HG03066 (cell line): ENCODE measurements around the gene UBE2J1.
"Not testable (repeated sequence)": the region's sequence is repeated elsewhere in the genome, so short reads cannot be mapped to it uniquely, and the experiment has no call there.

Experiments
- ATAC-seq: cut with Tn5 transposase; IDR thresholded peaks from one replicate; pipeline ENCODE4 v1.9.1; 2021; ENCODE audit warnings: low read depth; ENCODE audit not compliant: unreplicated experiment

Gene UBE2J1

DNA sequence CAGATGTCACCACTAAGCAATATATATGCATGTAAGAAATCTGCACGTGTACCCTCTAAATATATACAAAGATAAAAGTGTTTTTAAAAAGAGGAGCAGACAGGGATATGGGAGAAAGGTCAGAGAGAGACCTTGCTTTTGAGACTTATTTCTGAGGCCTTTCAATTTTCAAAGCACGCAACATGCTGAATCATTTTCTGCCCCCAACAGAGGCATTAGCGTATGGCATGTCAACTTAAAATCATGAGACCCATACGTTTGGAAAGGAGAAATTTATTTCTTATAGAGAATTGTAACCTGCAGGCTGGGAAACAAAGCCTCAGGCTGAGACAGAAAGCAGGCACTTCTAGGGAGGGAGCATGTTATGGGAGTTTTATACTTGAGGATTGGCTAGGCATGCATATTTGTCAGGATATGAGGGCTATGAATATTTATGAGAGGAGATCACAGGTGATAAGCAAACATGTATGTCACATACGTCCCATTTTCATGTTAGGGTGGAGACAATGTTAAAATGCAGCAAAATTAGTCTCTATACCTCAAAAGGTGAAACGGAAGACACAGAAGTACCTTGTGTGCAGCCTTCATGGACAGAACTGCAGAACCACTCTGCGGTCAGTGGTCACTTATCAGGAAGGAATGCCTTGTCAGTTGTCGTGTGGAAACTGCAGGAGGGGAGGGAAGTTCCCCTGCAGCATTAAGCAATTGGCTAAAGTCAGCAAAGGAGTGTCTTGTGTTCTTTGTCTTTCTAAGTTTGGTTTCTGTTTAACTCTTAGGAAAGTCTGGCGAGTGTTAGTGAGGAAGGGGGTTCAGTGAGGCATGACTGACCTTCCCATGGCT lies 31.2 kb downstream of the UBE2J1 start:
- no peak for ATAC-seq

DNA sequence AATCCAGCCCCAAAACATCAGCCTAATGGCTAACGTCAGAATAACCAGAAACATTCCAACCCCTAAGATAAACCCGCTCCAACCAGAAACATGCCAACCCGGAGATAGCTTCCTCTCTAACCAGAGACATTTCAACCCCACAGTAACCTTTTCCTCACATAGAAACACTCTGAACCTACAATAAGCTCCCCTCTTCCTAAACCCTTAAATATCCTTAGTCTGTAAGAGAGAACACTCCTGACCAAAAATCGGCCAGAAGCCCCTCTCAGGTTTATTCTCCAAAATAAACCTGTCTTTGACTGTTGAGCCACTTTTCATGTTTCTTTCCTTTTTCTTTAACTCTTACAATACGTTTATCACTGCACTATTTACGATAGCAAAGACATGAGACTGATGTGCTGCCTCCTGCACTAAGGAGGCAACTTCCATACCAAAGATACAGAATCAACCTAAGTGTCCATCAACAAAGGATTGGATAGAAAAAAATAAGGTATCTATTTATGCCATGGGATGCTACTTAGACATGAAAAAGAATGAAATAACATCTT lies 32.4 kb downstream of the UBE2J1 start:
- no peak for ATAC-seq

DNA sequence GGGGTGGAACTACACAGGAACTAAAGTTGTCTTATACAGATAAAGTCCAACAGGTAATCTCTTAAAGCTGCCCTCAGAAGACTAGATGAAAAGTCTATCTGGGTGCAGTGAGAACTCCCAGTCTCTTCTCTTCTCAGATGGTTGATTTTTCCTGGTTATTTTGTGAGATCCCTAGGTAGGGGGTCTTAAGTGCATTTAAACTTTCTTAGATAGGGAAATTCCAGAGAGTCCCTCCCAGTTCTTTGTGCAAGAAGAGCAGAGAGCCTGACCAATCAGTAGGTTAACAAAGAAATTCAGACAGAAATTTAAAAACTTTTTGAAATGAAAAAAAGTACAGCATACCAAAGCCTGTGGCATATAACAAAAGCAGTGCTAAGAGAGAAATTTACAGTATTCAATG lies 35.5 kb downstream of the UBE2J1 start:
- no peak for ATAC-seq

- ATAC-seq, result no peak
These were observed 37.2 kb downstream of the UBE2J1 start, which contains the start of gene GABRR2 for GRCh38 chr6:89315249-89315885. GABRR2 (minus strand) TSS chr6:89315299; CDS start chr6:89315165, 134 bp downstream.

DNA sequence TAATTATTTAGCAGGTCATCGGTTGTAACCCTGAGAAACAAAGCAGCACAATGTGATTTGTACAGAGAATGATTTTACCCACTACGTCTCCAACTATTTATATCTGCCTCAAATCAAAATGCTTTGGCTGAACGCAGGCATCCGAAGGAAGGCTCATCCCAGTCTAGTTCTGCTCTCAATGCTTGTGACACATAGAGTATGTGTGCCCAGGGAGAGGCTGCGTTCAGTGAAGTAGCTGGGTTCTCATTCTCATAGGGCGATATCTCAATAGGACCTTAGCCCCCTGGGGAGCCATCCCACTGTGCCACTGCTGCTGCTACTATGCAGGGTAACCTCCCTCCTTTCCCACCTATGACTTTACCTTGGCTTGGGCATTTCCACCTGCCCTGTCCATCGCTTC lies 37.8 kb downstream of the UBE2J1 start:
- no peak for ATAC-seq

GRCh38 chr6:89313006-89313405 lies 39.5 kb downstream of the UBE2J1 start:
- ATAC-seq, result no peak

GRCh38 chr6:89311853-89312531 lies 40.5 kb downstream of the UBE2J1 start:
- no peak for ATAC-seq

- ATAC-seq, result no peak
These were observed 41.0 kb downstream of the UBE2J1 start for GRCh38 chr6:89311530-89311852.

- no peak for ATAC-seq
These were observed 41.6 kb downstream of the UBE2J1 start for GRCh38 chr6:89310929-89311328.

DNA sequence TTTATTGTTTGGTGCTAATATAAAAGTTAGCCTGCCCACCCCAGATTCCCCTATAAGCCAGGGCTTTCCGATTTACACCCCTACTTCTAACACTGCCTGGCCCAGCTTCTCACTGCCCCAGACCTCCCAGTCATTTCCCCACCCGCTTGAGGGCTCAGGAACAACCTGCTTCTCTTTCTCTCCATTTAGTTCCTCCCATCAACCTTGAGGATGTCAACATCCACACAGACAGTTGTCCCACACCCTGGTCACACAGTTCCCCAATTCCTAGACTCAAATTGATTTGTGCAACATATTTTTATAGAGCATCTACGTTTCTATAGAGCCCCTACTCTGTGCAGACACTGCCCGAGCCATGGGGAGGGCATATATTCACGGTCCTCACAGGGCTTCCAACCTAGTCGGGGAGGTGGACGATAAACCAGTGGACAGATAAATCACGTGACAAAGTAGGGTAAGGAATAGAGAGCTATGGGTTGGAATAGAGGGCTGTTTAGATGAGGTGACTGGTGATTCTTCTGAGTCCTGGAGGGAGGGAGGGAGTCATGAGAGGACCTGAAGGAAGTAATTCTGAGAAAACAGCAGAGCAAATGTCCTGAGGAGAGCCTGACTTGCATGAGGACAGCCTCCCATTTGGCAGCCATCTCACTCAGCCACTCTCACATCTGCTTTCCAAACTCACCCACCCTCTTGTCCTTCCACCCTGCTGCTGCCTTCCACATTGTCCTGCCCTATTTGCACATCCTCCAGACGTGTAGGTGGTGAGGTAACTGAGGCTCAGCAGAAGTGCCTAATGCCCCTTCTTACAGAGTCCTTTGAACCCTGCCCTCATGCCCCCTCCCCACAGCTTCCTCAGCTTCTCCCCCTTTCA lies 43.8 kb downstream of the UBE2J1 start:
- no peak for ATAC-seq

- not testable (repeated sequence) for ATAC-seq
These were observed 48.0 kb downstream of the UBE2J1 start for GRCh38 chr6:89304517-89304916.

GRCh38 chr6:89302936-89303335 lies 49.6 kb downstream of the UBE2J1 start:
- ATAC-seq, result no peak

DNA sequence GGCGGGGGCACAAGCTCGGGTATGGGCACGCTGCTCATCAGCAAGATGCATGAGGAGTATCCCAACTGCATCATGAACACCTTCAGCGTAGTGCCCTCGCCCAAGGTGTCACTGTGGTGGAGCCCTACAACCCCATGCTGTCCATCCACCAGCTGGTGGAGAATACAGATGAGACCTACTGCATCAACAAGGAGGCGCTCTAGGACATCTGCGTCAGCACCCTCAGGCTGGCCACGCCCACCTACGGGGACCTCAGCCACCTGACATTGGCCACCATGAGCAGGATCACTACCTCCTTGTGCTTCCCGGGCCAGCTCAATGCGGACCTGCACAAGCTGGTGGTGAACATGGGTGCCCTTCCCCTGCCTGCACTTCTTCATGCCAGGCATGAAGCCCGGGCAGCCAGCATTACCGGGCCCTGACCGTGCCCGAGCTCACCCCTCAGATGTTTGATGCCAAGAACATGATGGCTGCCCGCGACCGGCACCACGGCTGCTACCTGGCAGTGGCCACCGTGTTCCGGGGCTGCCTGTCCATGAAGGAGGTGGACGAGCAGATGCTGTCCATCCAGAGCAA lies 50.2 kb downstream of the UBE2J1 start:
- no peak for ATAC-seq

- no peak for ATAC-seq
These were observed 50.8 kb downstream of the UBE2J1 start for GRCh38 chr6:89301586-89302194.

- no peak for ATAC-seq
These were observed 53.1 kb downstream of the UBE2J1 start for GRCh38 chr6:89299466-89299850.

GRCh38 chr6:89298680-89299465 lies 53.6 kb downstream of the UBE2J1 start:
- no peak for ATAC-seq

GRCh38 chr6:89297695-89298351 lies 54.7 kb downstream of the UBE2J1 start:
- ATAC-seq, result peak; percentile 95

- no peak for ATAC-seq
These were observed 56.5 kb downstream of the UBE2J1 start for GRCh38 chr6:89295981-89296380.
